ENCODE data around the gene TFEB.

TFEB gene

GRCh38 chr6:41757271-41757670, 21.9 kb upstream of the TFEB start:
- ChIA-PET CTCF (no interaction called here), POLR2A (no interaction called here)
- TF ChIP-seq ZNF37A (tag by site-specific recombination; IDR thresholded peaks at IDR 0.05), result no peak
- no peaks in the 10 kb centered on the region for H3K36me3 ChIP-seq (ENCODE audit: control insufficient read depth in 2 of 2, insufficient read depth in 1 of 2, low read length in 2 of 2)
- H3K27ac ChIP-seq (ENCODE audit: extremely low read depth, low read depth, low read length), result no peak overlapping the region
- H3K4me3 ChIP-seq (ENCODE audit: low read depth, low read length), result no peak overlapping the region
- no peaks in the 10 kb centered on the region for H3K9me3 ChIP-seq (ENCODE audit: control insufficient read depth, insufficient read depth, low read depth, low read length)
- no peaks in the 10 kb centered on the region for H3K4me1 ChIP-seq (ENCODE audit: control insufficient read depth, insufficient read depth, low read length)

- POLR2A ChIA-PET, result no interaction called here
- Histone ChIP-seq H3K9me3 (ENCODE audit: control insufficient read depth, insufficient read depth, low read depth, low read length) (no peaks in the 10 kb centered on the region), H3K4me1 (ENCODE audit: control insufficient read depth, insufficient read depth, low read length) (no peaks in the 10 kb centered on the region), H3K27ac (ENCODE audit: extremely low read depth, low read depth, low read length) (no peak overlapping the region), H3K4me3 (ENCODE audit: low read depth, low read length) (no peak overlapping the region), H3K36me3 (ENCODE audit: control insufficient read depth in 2 of 2, insufficient read depth in 1 of 2, low read length in 2 of 2) (no peaks in the 10 kb centered on the region)
- TF ChIP-seq ZIC2 (tag by site-specific recombination; IDR thresholded peaks at IDR 0.05) (peak; percentile 52; the same call in 1 of the 2 replicates), ZSCAN16 (tag by site-specific recombination; IDR thresholded peaks at IDR 0.05) (no peak), ZNF274 (IDR thresholded peaks at IDR 0.05; ENCODE audit: low read length) (no peak), ZNF274 (tag by site-specific recombination; IDR thresholded peaks at IDR 0.05; ENCODE audit: borderline replicate concordance) (no peak), KLF9 (tag by site-specific recombination; IDR thresholded peaks at IDR 0.05; ENCODE audit: low read depth) (no peak)
- CTCF ChIA-PET, result interaction anchor here (0.6 kb wide), 2 partner anchors 31 to 165 kb away, joined by 3 to 4 read pairs; partner anchors contain the start of genes BYSL and MED20
Measured at GRCh38 chr6:41756354-41756753, 20.9 kb upstream of the TFEB start.

- Histone ChIP-seq H3K36me3 (ENCODE audit: control insufficient read depth in 2 of 2, insufficient read depth in 1 of 2, low read length in 2 of 2) (no peaks in the 10 kb centered on the region), H3K27ac (ENCODE audit: extremely low read depth, low read depth, low read length) (no peak overlapping the region), H3K4me3 (ENCODE audit: low read depth, low read length) (no peak overlapping the region), H3K9me3 (ENCODE audit: control insufficient read depth, insufficient read depth, low read depth, low read length) (no peaks in the 10 kb centered on the region), H3K4me1 (ENCODE audit: control insufficient read depth, insufficient read depth, low read length) (no peaks in the 10 kb centered on the region)
- ChIA-PET CTCF (interaction anchor here (0.6 kb wide), 2 partner anchors 165 to 416 kb away, joined by 3 read pairs; partner anchors contain the start of genes BYSL and MED20), POLR2A (no interaction called here)
- TF ChIP-seq PRDM4 (tag by site-specific recombination; IDR thresholded peaks at IDR 0.05), result no peak
- no peak for TF ChIP-seq ZNF175 (tag by site-specific recombination; IDR thresholded peaks at IDR 0.05)
- no peak for TF ChIP-seq INSM2 (tag by site-specific recombination; IDR thresholded peaks at IDR 0.05)
Measured at GRCh38 chr6:41755895-41756294, 20.5 kb upstream of the TFEB start.

- Histone ChIP-seq H3K9me3 (ENCODE audit: control insufficient read depth, insufficient read depth, low read depth, low read length) (no peaks in the 10 kb centered on the region), H3K4me1 (ENCODE audit: control insufficient read depth, insufficient read depth, low read length) (no peaks in the 10 kb centered on the region), H3K36me3 (ENCODE audit: control insufficient read depth in 2 of 2, insufficient read depth in 1 of 2, low read length in 2 of 2) (no peaks in the 10 kb centered on the region), H3K4me3 (ENCODE audit: low read depth, low read length) (no peak overlapping the region), H3K27ac (ENCODE audit: extremely low read depth, low read depth, low read length) (no peak overlapping the region)
- ChIA-PET POLR2A (no interaction called here), CTCF (interaction anchor here (1.4 to 2.8 kb wide), 3 partner anchors 16 to 45 kb away, joined by 3 to 18 read pairs (median 13); partner anchors contain the start of gene TFEB)
- no peak for TF ChIP-seq ZNF626 (tag by site-specific recombination; IDR thresholded peaks at IDR 0.05)
- TF ChIP-seq ZBTB17 (tag by site-specific recombination; IDR thresholded peaks at IDR 0.05), result peak; percentile 86
Measured at GRCh38 chr6:41750374-41750773, 15.0 kb upstream of the TFEB start.

GRCh38 chr6:41748542-41748941, 13.1 kb upstream of the TFEB start:
- H3K9me3 ChIP-seq (ENCODE audit: control insufficient read depth, insufficient read depth, low read depth, low read length), result no peaks in the 10 kb centered on the region
- ChIA-PET CTCF (interaction anchor here (0.7 to 2.8 kb wide), 4 partner anchors 14 to 291 kb away, joined by 3 to 18 read pairs (median 5); partner anchors contain the start of gene TFEB), POLR2A (interaction anchor here (0.7 kb wide), 1 partner anchor 297 kb away, joined by 4 read pairs; no protein-coding TSS in a partner anchor)
- H3K4me1 ChIP-seq (ENCODE audit: control insufficient read depth, insufficient read depth, low read length), result no peaks in the 10 kb centered on the region
- TF ChIP-seq ELK4 (IDR thresholded peaks at IDR 0.05; ENCODE audit: borderline replicate concordance, low read depth, low read length) (no peak), ZBTB8A (tag by site-specific recombination; IDR thresholded peaks at IDR 0.05) (no peak), ZNF202 (tag by site-specific recombination; IDR thresholded peaks at IDR 0.05; ENCODE audit: borderline replicate concordance) (no peak), ZNF704 (tag by site-specific recombination; IDR thresholded peaks at IDR 0.05) (no peak)
- no peak overlapping the region for H3K27ac ChIP-seq (ENCODE audit: extremely low read depth, low read depth, low read length)
- H3K4me3 ChIP-seq (ENCODE audit: low read depth, low read length), result no peak overlapping the region
- no peaks in the 10 kb centered on the region for H3K36me3 ChIP-seq (ENCODE audit: control insufficient read depth in 2 of 2, insufficient read depth in 1 of 2, low read length in 2 of 2)
